Spleen (tissue), 7 donors: ENCODE data around the gene ARHGAP45.

Source experiments
- CTCF ChIP-seq, 11 experiments: fragments of 200-600 bp in 7 of 11; fragments of 450-650 bp in 4 of 11; sonication (generic) in 4 of 11; IDR thresholded peaks in 8 of 11; conservative IDR thresholded peaks in 3 of 11; 1 replicate in 7 of 11; 2 replicates in 4 of 11; pipeline versions ENCODE4 v1.4.0 to v1.8.0; 2016 to 2021; ENCODE audit warnings: antibody characterized with exemption in 11 of 11, inconsistent platforms in 4 of 11, mild to moderate bottlenecking in 1 of 11
- POLR2A ChIP-seq, 3 donors: fragments of 450-650 bp; IDR thresholded peaks; one replicate each; pipeline ENCODE4 v1.5.1; 2017; ENCODE audit warnings: antibody characterized with exemption in 3 of 3, mild to moderate bottlenecking in 1 of 3
- POLR2AphosphoS5 ChIP-seq, 3 donors: sonication (generic); formaldehyde crosslinking; IDR thresholded peaks; one replicate each; pipeline ENCODE4 v1.5.1; 2017; ENCODE audit warnings: antibody characterized with exemption in 3 of 3
- donor health status: DM: no; HTN: no; CAD: no; lungs with moderate emphysema.
- donor health status: DM: no; HTN: no; CAD: no.
- donor health status: DM: no; HTN: no; CAD: no.

GRCh38 chr19:1103132-1103707 lies 36.3 kb downstream of the ARHGAP45 start:
- no peak for TF ChIP-seq CTCF (IDR thresholded peaks at IDR 0.05 in 8 of 11, conservative IDR thresholded peaks at IDR 0.05 in 3 of 11)
- TF ChIP-seq POLR2A (IDR thresholded peaks at IDR 0.05), result no peak
- TF ChIP-seq POLR2AphosphoS5 (IDR thresholded peaks at IDR 0.05), result no peak
